Measurements from ENCODE around the gene FAM193A.
"Not testable (repeated sequence)": the region's sequence is repeated elsewhere in the genome, so short reads cannot be mapped to it uniquely, and the experiment has no call there.

FAM193A gene, protein sequence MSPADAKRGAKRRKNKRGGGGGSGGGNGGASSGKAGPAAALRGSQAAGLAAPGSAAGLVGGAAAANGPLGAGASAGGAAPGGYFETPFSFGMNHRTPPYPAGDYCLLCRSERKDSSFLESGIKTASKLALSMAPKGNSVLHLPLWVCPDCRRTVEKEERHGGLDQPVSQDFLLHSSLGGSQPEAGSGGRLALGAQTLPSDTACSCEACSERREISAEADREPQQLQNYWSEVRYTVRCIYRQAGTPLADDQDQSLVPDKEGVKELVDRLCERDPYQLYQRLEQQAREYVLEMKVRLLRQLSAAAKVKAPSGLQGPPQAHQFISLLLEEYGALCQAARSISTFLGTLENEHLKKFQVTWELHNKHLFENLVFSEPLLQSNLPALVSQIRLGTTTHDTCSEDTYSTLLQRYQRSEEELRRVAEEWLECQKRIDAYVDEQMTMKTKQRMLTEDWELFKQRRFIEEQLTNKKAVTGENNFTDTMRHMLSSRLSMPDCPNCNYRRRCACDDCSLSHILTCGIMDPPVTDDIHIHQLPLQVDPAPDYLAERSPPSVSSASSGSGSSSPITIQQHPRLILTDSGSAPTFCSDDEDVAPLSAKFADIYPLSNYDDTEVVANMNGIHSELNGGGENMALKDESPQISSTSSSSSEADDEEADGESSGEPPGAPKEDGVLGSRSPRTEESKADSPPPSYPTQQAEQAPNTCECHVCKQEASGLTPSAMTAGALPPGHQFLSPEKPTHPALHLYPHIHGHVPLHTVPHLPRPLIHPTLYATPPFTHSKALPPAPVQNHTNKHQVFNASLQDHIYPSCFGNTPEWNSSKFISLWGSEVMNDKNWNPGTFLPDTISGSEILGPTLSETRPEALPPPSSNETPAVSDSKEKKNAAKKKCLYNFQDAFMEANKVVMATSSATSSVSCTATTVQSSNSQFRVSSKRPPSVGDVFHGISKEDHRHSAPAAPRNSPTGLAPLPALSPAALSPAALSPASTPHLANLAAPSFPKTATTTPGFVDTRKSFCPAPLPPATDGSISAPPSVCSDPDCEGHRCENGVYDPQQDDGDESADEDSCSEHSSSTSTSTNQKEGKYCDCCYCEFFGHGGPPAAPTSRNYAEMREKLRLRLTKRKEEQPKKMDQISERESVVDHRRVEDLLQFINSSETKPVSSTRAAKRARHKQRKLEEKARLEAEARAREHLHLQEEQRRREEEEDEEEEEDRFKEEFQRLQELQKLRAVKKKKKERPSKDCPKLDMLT (N-terminal part only)

DNA sequence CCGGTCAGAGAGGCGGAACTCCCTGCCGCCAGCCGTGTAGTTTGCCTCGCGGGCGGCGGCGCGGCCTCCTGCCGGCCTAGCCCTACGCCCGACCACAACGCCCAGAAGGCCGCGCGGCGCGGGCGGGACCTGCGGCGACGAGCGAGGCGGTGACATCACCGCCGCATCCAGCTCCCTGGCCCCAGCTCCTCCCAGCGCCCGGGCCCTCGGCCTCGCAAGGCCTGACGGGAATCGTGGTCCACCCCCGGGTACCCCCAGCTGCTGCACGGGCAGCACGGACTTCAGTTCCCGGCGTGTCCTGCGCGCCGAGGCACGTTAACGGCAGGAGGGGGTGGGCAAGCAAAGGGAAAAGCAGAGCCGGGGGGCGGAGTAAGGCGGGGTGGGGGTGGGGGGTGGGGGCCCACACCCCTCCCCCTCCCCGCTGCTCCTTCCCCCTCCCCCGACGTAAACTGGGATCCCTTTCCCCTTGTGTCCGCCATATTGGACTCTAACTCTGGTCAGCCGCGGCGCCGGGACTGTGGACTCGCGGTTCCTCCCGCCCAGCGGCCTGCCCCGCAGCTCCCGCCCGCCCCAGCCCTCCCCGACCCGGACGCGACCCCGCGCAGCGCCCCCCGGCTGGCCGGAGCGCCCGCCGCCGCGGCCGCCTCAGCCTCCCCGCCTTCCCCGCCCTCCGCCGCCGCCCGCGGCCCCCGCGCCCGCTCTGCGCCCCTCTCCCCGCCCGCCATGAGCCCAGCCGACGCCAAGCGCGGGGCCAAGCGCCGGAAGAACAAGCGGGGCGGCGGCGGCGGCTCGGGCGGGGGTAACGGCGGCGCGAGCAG is at the start of gene FAM193A:
Gene FAM193A (plus strand): TSS at position 455 of the 818 bp plus-strand sequence. CDS start 269 bp downstream, at position 724.
- peak; percentile 99 for DNase-seq

DNA sequence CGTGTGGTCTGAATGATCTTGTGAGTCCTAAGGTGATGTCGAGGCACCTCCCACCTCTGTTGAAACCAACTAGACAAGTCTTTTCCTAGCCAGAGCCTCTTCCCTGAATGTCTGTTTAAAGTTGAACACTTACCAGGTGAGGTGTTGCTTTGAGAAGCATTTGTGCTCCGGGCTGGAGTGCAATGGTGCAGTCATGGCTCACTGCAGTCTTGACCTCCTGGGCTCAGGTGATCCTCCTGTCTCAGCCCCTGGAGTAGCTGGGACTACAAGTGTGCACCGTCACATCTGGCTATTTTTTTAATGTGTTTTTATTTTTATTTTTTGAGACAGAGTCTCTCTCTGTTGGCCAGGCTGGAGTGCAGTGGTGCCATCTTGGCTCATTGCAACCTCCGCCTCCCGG is 49.5 kb upstream of the FAM193A start:
- DNase-seq, result no peak

DNA sequence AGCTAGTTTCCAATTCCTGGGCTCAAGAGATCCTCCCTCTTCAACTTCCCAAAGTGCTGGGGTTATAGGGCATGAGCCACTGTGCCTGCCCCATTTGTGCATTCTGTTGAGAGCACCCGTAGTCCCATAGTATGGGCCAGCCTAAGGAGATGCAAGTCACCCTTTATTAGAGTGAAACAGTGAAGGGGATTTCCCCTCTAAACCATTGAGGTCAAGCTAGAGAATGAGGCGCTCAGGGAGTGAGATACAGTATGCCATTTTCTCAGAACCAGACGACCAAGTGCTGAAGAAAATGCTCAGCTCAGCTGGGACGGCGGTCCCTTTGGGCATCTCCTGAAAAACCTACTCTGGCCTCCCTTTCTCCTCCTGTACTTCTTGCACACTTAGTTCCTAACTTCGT is 48.8 kb upstream of the FAM193A start:
- DNase-seq, result no peak

DNA sequence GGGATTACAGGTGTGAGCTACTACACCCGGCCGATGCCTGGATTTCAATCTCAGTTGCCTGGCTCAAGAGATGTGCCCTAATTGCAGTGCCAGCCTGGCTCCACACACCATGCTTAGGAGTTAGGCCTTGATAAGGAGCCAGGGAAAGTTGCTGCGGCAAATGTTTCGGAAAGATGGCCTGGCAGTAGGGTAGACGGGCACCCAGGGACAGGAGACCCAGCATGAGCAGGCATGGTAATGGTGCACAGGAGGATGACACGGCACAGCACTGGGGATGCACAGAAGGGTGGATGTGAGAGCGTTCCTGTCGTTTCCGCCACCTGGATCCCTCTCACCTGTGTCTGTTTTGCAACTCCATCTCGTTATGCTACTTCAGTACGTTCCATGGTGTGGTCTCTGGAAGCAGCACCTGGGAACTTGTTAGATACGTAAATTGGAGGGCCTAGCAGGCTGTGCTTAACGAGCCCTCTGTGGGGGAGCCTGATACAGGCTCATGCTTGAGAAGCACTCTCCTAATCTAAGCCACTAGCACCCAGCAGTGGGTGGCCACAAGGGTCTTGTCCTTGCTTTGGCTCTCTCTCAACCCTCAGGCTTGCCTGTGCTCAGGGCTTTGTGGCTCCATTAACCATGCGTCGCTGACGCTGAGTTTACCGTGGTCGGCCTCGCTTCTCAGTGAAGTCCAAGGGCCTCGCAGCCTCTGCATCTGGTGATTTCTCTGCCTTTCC is 47.2 kb upstream of the FAM193A start:
- no peak for DNase-seq

DNA sequence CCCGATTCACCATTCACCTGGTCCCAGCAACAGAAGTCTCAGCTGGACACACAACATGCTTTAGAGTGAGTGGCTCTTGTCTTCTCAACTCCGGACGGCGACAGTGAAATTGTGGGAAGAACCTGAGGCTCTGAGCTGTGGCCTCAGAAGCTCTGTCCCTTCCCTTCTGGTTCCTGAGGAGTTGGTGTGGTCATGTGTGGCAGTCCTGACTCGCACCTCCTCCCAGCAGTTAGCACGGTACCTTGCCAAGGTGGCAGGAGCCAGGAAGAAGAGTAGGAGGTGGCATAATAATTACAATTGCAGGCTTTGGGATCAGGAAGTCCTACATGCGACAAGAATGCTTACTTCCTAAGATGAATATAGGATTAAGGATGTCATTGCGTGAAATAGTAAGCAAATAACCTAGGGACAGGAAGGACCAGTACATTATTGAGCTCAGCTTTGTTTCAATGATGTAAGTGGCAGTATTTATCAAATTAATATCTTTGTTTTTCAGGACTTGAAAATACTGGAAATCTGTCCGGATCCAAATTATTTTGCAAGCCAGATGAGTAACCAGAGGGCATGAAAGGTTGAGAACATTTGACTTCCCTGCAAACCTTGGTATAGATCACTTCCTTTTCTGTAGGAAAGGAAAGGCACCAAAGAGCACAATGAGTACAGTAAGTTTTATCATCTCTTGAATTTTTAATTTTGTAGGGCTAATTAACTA is 46.5 kb upstream of the FAM193A start:
- DNase-seq, result no peak

DNA sequence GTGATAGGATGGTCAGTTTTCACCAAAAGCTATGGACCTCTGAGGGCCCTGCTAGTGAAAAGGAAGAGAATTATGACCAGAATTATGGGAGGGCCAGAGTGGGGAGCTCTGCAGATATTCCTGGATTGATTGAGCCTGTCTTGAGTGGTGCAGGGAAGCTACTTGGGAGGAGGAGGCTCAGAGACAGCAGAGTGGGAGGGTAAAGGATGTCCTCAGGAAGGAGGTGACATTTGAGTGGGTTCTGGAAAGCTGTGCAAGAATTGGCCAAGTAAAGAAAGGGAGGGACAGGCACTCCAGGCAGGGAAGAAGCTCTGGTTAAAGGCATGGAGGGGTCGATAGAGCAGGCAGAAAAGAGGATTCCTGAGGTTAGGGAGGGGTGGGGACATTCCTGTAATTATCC is 43.5 kb upstream of the FAM193A start:
- no peak for DNase-seq

DNA sequence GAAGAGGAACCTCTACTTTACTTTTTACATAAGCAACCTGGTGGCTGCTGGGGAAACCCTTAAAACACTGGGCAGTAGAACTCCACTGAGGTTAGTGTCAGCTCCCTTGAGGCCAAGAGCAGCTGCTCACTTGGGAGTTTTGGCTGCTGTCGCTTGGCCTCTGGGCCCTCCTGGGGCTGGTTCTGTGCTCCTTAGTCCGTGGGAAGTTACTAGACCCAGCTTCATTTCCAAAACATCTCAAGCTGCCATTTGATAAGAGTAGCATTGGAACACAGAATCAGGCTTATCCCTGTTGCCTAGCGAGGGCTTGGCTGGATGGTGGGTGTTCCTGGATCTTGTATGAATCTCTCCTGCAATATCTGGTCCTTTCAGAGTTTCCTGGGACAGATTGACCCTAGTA is 41.5 kb upstream of the FAM193A start:
- no peak for DNase-seq

DNA sequence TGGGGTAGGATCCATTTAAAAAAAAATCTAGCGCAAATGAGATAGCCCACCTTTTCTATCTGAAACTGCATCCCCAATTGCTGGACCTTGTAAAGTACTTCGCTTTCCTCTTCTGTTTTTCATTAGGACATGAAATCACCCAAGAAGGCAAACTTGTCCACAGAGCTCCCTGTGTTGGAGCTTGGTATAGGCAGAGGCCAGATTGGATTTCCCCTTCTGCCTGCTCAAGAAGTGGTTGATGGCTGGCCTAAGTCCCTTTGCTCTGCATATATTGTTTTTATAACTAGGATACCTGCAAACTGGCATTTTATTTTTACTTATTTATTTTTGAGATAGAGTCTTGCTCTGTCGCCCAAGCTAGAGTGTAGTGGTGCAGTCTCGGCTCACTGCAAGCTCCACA is 39.1 kb upstream of the FAM193A start:
- DNase-seq, result no peak

DNA sequence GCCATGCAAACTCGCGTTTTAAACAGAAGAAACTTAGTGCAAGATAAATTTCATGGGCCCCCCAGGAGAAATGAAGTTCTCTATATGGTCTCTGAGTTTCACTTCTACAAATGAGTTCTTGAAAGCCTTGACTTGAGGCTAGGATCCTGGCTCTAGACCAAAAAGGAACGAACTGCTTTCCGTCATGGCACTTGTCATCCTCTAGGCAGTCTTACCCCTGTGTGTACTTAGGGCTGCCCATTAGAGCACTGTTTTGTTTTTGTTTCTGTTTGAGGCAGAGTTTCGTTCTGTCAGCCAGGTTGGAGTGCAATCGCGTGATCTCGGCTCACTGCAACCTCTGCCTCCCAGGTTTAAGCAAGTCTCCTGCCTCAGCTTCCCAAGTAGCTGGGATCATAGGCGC is 38.5 kb upstream of the FAM193A start:
- DNase-seq, result no peak

DNA sequence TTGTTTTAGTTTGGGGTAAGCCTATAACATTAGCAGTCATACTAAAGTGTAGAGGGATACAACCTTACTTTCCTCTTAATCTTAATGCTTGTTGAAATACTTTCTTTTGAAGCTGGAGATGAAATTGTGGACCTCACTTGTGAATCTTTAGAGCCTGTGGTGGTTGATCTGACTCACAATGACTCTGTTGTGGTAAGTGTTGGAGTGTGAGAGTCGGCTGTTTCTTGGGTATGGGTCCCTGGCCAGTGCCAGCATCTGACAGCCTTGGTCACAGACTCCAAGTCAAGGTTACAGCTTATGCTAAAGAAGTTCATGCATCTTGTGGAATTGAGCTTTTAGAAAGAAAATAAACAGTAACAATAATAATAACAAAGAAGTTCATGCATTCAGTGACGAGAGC is 35.9 kb upstream of the FAM193A start:
- DNase-seq, result no peak

DNA sequence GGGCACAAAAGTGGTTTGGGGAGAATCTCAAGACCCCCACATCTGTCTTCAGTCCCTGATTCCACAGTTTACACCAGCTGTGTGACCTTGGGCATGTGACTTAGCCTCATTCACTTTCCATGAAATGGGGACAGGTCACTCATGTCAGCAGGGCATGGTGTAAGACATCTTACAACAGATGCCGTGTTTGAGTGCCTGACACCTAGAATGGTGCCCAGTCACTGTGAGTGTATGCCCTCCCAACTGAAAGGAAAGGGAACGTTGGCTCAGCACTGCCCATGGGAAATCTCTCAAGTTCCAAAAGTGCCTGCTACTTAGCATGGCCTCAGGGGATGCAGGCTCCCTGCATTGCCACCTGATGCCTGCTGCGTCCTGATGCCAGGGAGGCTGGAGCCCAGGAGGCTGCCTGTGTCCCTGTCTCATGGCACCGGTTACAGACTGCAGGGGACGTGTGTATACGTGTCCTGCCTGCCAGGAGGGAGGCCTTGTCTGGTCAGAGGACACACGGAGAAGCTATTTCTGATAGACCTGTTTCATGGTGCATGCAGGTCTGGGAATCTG is 35.3 kb upstream of the FAM193A start:
- DNase-seq, result no peak

DNA sequence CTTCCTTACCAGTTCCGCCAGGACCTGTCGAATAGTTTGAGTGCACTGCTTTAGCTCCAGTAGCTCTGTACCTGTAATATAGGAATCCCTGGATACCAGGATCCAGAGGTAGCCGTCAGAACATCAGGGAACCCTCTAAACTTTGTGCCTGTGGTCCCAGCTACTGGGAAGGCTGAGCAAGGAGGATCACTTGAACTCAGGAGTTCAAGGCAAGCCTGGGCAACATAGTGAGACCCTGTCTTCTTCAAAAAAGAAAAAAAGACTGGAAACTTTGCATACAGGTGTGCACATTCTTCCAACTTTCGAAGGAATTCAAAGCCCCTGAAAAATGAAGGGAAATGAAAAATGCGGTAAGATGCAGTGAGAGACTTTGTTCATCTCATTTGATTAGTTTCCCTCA is 32.6 kb upstream of the FAM193A start:
- no peak for DNase-seq

DNA sequence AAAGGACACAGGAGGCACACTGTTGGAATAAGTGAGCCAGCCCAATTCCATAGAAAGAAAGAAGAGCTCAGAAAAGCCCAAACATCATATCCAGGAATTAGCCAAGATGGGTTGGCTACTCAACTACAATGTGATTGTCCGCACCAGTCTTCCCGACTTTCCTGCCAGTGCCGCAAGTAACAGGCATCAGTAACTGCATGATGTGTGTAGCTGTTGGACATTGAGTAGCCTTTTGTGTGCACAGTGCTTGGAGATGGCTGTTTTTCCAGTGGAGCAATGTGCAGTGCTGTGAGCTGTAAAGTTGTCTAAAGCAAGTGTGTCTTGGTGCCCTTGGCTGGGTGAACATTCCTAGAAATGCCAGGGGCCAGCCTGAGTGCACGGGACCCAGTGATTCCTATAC is 29.2 kb upstream of the FAM193A start:
- no peak for DNase-seq

DNA sequence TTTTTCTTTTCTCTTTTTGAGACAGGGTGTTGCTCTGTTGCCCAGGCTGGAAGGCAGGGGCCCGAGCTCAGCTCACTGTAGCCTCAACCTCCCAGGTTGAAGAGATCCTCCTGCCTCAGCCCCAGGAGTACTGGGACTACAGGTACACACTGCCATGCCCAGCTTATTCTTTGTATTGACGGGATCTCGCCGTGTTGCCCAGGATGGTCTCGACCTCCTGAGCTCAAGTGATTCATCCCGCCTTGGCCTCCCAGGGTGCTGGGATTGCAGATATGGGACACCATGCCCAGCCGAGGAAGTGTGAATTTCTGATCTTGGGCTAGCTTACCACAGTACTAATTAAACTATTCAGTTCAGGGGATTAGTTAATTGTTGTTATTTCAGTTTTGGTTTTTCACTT is 28.6 kb upstream of the FAM193A start:
- DNase-seq, result no peak

DNA sequence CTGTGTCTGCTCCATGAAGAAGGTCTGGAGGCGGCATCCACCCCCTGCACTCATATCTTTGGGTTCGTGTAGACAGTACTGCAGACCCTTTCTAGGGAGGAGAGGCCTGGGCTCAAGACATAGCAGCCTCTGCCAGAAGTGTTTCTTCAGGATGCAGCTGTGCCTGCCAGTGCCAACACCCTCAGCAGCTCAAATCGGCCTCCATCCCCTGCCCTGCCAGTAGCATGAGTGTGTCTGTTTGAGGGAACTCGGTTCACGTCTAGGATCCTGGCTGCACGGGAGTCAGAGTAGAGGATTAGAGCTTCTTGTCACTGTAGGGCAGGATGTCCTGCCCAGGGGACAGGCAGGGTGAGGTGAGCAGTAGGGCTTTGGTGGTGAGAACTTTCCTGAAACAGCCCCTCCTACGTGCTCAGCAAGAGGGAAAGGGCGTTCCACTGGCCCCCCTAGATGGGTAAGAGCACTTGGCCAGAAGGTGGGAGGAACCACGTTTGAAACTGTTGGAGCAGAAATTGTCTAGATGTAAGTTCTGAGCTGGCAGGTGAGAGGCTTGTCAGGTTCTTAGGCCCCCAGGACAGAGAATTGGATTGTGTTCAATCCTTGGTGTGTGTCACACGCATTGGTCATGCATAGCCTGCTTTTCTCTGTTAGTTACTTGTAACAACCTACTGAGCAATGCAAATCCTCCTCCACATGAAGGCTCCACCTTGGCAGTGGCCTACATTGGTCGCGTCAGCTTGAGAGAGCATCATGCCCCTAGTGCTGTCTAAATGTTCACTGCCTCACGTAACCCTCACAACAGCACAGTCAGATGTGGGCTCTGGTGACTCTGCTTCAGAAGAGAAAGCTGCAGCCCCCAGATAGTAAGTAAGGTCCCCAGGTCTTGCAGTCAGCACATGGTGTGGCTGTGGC is 25.8 kb upstream of the FAM193A start:
- DNase-seq, result no peak

DNA sequence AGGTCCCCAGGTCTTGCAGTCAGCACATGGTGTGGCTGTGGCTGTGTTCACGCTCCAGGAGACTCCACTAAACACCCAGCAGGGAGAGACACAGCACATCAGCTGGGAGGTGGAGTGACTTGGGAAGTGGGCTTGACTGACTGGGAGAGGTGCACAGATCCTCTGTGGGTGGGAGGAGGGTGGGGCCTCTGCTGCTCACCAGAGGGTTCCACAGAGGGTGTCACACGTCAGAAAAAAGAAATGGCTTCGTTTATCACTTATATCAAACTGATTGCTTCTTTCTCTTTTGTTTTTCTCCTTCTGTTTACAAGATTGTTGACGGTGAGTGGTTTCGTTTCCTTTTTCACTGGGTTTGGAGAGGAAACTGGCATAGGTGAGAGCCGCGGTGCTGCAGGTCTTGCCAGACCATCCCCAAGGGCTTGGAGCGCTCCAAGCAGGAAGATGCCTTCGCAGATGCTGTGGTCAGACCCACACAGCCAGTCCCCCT is 24.8 kb upstream of the FAM193A start:
- no peak for DNase-seq

DNA sequence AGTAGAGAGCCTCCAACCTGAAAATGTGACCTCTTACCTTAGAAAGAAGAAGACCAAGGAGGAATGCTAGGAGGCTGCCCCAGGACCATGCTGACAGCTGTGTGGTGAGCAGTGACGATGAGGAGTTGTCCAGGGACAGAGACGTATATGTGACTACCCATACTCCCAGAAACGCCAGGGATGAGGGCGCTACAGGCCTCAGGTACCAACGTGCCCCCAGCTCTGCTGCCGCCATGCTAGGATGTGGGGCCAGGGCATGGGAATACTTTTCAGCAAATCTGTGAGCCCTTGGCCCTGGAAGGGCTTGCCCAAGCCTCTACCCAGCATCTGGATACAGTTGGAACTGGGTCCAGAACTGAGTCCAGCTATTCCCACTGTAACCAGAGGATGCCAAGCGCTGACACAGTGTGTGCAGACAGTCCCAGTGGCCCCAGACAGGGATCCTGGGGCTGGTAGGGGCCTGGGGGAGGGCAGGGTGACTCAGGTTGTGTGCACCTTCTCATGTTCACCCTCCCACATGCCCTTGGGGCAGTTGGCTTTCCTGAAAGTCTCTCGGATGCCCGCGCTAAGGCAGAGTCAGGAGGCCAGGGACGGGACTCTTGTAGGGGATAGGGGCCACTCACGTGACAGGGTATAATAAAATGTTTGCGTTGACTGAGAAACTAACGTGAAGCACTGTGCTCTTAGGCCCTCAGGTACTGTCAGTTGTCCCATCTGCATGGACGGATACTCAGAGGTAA is 23.9 kb upstream of the FAM193A start:
- no peak for DNase-seq

DNA sequence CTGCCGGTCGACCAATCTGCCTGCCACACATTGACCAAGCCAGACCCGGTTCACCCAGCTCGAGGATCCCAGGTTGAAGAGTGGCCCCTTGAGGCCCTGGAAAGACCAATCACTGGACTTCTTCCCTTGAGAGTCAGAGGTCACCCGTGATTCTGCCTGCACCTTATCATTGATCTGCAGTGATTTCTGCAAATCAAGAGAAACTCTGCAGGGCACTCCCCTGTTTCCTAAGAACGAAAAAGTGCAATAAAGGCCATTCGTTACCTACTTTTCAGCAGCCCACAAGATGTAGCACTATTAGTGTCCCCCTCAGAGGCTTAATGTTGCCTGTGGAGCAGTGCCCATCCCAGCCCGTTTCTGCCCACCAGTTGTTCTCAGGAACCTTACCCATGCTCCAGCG is 22.3 kb upstream of the FAM193A start:
- DNase-seq, result not testable (repeated sequence)

DNA sequence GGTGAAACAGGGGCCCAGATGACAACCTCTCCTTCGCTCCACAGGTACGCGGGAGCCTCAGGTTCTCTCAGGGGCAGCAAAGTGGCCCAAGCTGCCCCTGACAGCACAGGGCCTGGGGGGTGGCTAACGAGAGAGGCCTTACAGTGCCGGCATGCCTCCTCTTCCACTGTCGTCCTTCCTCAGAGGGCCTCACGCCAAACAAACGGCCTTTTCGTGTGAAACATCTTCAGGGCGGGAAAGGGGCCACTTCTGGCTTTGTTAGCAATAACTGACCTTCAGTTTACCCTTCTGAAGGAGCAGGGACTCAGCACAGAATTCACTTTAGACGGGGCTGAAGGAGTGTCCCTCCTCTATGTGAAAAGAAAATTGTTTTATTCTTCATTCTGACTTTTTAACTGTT is 21.5 kb upstream of the FAM193A start:
- not testable (repeated sequence) for DNase-seq

Data from stimulated activated CD8-positive, alpha-beta memory T cell treated with anti-CD3 and anti-CD28 coated beads, Interleukin-4, amount 100 ng/mL, for 48 hours (primary cell).